ENCODE measurements around the gene GKN2. TPM values are rescaled to one million over a fixed set of nuclear protein-coding genes. Genes with fewer than 3 reads are reported as not detected.
A peak's percentile ranks its signal among the peaks of the same experiment; 100 is the strongest.

Gene GKN2
- total and polyA plus RNA-seq, 2 of the 13 experiments (the other 11 are each of a cell fraction or from before 2014, with no cell fraction given) = not detected

GRCh38 chr2:68912111-68912510 lies 40.6 kb downstream of the GKN2 start:
- Histone ChIP-seq H3K4me3 (replicated peaks in 1 of 3; ENCODE audit: insufficient read depth in 1 of 3, low read depth in 2 of 3, low read length in 3 of 3) (no peak overlapping the region), H2AFZ (ENCODE audit: low read length) (no peak overlapping the region), H3K36me3 (replicated peaks in 1 of 2; ENCODE audit: control insufficient read depth in 1 of 2, insufficient read depth in 2 of 2, low read length in 2 of 2) (no peaks in the 10 kb centered on the region), H3K79me2 (ENCODE audit: insufficient read depth, low read length) (no peaks in the 10 kb centered on the region), H3K4me2 (ENCODE audit: low read depth, low read length) (no peak overlapping the region), H3K27me3 (ENCODE audit: control insufficient read depth in 1 of 2, insufficient read depth in 2 of 2, low read length in 2 of 2) (peaks cover 3 to 15% of the 10 kb centered on the region in 2 experiments; a peak in 1 of 5 replicates), H3K9ac (ENCODE audit: insufficient read depth, low read depth, low read length) (no peak overlapping the region), H4K20me1 (ENCODE audit: insufficient read depth, low read length) (no peaks in the 10 kb centered on the region), H3K4me1 (ENCODE audit: insufficient read depth, low read length) (peaks cover 10% of the 10 kb centered on the region), H3K27ac (ENCODE audit: extremely low read length, insufficient read depth, low read length) (no peak overlapping the region), H3K9me3 (ENCODE audit: low read length) (no peaks in the 10 kb centered on the region)
- DNase-seq (ENCODE audit: low spot score) = no peak
- POLR2A ChIA-PET = no interaction called here
- BruUV-seq (replicated peaks) = no TSS peak
- WGBS (ENCODE audit: low lambda C conversion rate) = 27% methylated on average over 3 of the region's 3 CpGs
- CTCF ChIA-PET (ENCODE audit: low intra/inter-chr PET ratio, low total read pairs) = no interaction called here
- TF ChIP-seq NFYB (CRISPR knock-in tag; IDR thresholded peaks at IDR 0.05) = no peak
- no peak for TF ChIP-seq ZNF772 (CRISPR knock-in tag; IDR thresholded peaks at IDR 0.05)
- no peak for FAIRE-seq
- ATAC-seq = no peak
- intact Hi-C loops (cut with micrococcal nuclease; ENCODE audit: unreplicated experiment) (no loop called here), in situ Hi-C loops (cut with HindIII; ENCODE audit: extremely low pct_ligation_motif_present, low pct_unique_long_range_greater_than_20kb) (no loop called here)

- intact Hi-C loops (cut with micrococcal nuclease; ENCODE audit: unreplicated experiment) (no loop called here), in situ Hi-C loops (cut with HindIII; ENCODE audit: extremely low pct_ligation_motif_present, low pct_unique_long_range_greater_than_20kb) (no loop called here)
- DNase-seq (ENCODE audit: low spot score) = no peak
- Histone ChIP-seq H3K27ac (ENCODE audit: extremely low read length, insufficient read depth, low read length) (no peak overlapping the region), H3K36me3 (replicated peaks in 1 of 2; ENCODE audit: control insufficient read depth in 1 of 2, insufficient read depth in 2 of 2, low read length in 2 of 2) (no peaks in the 10 kb centered on the region), H2AFZ (ENCODE audit: low read length) (no peak overlapping the region), H3K9me3 (ENCODE audit: low read length) (no peaks in the 10 kb centered on the region), H3K4me2 (ENCODE audit: low read depth, low read length) (no peak overlapping the region), H3K79me2 (ENCODE audit: insufficient read depth, low read length) (no peaks in the 10 kb centered on the region), H3K4me3 (replicated peaks in 1 of 3; ENCODE audit: insufficient read depth in 1 of 3, low read depth in 2 of 3, low read length in 3 of 3) (no peak overlapping the region), H4K20me1 (ENCODE audit: insufficient read depth, low read length) (no peaks in the 10 kb centered on the region), H3K4me1 (ENCODE audit: insufficient read depth, low read length) (peaks cover 10% of the 10 kb centered on the region), H3K27me3 (ENCODE audit: control insufficient read depth in 1 of 2, insufficient read depth in 2 of 2, low read length in 2 of 2) (peaks cover 3 to 15% of the 10 kb centered on the region in 2 experiments; a peak in 1 of 5 replicates), H3K9ac (ENCODE audit: insufficient read depth, low read depth, low read length) (no peak overlapping the region)
- peak; percentile 42; the same call in 2 of the 3 replicates for ATAC-seq
- WGBS (ENCODE audit: low lambda C conversion rate) = 67% methylated on average over 1 of the region's 1 CpG
- TF ChIP-seq ZFP37 (CRISPR knock-in tag; IDR thresholded peaks at IDR 0.05; ENCODE audit: borderline replicate concordance) (no peak), ZFP36L2 (CRISPR knock-in tag; IDR thresholded peaks at IDR 0.05) (no peak), EHMT2 (IDR thresholded peaks at IDR 0.05; ENCODE audit: borderline replicate concordance, low read depth, low read length) (no peak)
- no TSS peak for BruUV-seq (replicated peaks)
- ChIA-PET POLR2A (no interaction called here), CTCF (ENCODE audit: low intra/inter-chr PET ratio, low total read pairs) (no interaction called here)
- FAIRE-seq = no peak
These were observed 41.0 kb downstream of the GKN2 start for GRCh38 chr2:68911709-68912108.
